ENCODE results near the gene CBFA2T3. TPM values are rescaled to one million over a fixed set of nuclear protein-coding genes. Genes with fewer than 3 reads are reported as not detected.

CBFA2T3 gene
- total RNA-seq, 1 donor from 2014 or later = 32.8 TPM

- TF ChIP-seq, protein P1, sequence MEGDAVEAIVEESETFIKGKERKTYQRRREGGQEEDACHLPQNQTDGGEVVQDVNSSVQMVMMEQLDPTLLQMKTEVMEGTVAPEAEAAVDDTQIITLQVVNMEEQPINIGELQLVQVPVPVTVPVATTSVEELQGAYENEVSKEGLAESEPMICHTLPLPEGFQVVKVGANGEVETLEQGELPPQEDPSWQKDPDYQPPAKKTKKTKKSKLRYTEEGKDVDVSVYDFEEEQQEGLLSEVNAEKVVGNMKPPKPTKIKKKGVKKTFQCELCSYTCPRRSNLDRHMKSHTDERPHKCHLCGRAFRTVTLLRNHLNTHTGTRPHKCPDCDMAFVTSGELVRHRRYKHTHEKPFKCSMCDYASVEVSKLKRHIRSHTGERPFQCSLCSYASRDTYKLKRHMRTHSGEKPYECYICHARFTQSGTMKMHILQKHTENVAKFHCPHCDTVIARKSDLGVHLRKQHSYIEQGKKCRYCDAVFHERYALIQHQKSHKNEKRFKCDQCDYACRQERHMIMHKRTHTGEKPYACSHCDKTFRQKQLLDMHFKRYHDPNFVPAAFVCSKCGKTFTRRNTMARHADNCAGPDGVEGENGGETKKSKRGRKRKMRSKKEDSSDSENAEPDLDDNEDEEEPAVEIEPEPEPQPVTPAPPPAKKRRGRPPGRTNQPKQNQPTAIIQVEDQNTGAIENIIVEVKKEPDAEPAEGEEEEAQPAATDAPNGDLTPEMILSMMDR (IDR thresholded peaks at IDR 0.05) = no peak
- H3K27me3 ChIP-seq = no peaks in the 10 kb centered on the region
- H3K4me3 ChIP-seq = no peak overlapping the region
- no peaks in the 10 kb centered on the region for H3K36me3 ChIP-seq
- H3K27ac ChIP-seq = no peak overlapping the region
- peaks cover 0 to 2% of the 10 kb centered on the region in 2 donors for H3K4me1 ChIP-seq
- H3K9me3 ChIP-seq = no peaks in the 10 kb centered on the region
- intact Hi-C loops (cut with DNase I) = no loop called here
- no peak for DNase-seq (ENCODE audit: low spot score in 2 of 2)
Observed at GRCh38 chr16:88915639-88916327, 61.2 kb downstream of the CBFA2T3 start.

GRCh38 chr16:88914750-88915368 is 62.1 kb downstream of the CBFA2T3 start:
- TF ChIP-seq, protein P1 (IDR thresholded peaks at IDR 0.05) = no peak
- Histone ChIP-seq H3K27ac (no peak overlapping the region), H3K4me1 (no peaks in the 10 kb centered on the region), H3K4me3 (no peak overlapping the region), H3K36me3 (no peaks in the 10 kb centered on the region), H3K9me3 (no peaks in the 10 kb centered on the region), H3K27me3 (no peaks in the 10 kb centered on the region)
- intact Hi-C loops (cut with DNase I) = no loop called here
- no peak for DNase-seq (ENCODE audit: low spot score in 2 of 2)

DNA sequence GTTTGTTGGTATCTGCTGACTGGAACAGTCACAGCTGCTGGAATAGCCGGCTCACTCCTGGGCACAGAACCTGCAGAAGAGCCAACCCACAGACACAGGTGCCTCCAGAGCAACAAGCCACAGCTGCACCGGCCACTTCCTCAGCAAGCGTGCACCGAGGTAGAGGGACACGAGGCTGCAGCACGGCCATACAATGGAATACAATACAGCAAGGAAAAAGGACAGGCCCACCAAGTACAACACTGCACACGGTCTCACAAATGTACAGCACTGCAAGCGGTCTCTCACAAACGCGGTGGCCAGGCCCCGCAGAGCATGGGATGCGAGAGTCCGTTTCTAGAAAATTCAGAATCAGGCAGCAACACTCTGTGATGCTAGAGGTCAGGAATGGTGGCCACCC is 63.1 kb downstream of the CBFA2T3 start:
- H3K27ac ChIP-seq = no peak overlapping the region
- no peaks in the 10 kb centered on the region for H3K27me3 ChIP-seq
- H3K4me3 ChIP-seq = no peak overlapping the region
- no peak for DNase-seq (ENCODE audit: low spot score in 2 of 2)
- no peaks in the 10 kb centered on the region for H3K4me1 ChIP-seq
- no peaks in the 10 kb centered on the region for H3K9me3 ChIP-seq
- TF ChIP-seq, protein P1 (IDR thresholded peaks at IDR 0.05) = no peak
- H3K36me3 ChIP-seq = no peaks in the 10 kb centered on the region
- intact Hi-C loops (cut with DNase I) = no loop called here

DNA sequence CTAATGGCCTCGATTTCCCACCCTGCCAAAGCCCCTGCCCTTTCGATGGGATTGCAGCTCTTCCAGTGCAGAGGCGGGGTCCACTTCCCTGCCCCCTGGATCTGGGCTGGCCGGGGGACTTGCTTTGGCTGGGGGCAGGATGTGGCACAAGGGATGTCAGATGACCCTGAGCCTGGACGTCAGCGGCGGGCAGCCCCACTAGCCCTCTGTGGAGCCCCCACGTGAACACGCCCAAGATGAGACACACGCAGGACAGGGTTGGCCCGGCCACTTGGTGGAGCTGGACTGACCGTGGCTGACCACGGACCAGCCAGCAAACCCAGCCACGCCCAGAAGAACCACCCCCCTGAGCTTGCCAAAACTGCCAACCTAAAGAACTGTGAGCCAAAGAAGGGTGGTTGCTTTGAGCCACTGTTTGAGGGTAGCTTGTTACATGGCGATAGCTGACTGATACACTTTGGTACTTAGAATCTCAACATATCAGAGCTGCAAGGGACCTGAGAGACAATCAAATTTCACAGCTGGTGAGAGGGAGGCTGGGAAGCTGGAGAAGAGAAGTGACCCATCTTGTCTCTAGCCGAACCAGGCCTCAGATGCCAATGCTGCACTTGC is 63.9 kb downstream of the CBFA2T3 start:
- Histone ChIP-seq H3K36me3 (no peaks in the 10 kb centered on the region), H3K4me1 (no peaks in the 10 kb centered on the region), H3K4me3 (no peak overlapping the region), H3K27ac (no peak overlapping the region), H3K27me3 (no peaks in the 10 kb centered on the region), H3K9me3 (no peaks in the 10 kb centered on the region)
- TF ChIP-seq, protein P1 (IDR thresholded peaks at IDR 0.05) = no peak
- DNase-seq (ENCODE audit: low spot score in 2 of 2) = no peak
- intact Hi-C loops (cut with DNase I) = no loop called here

GRCh38 chr16:88912556-88912955 is 64.5 kb downstream of the CBFA2T3 start:
- intact Hi-C loops (cut with DNase I) = no loop called here
- H3K4me1 ChIP-seq = no peaks in the 10 kb centered on the region
- no peaks in the 10 kb centered on the region for H3K27me3 ChIP-seq
- DNase-seq (ENCODE audit: low spot score in 2 of 2) = no peak
- H3K27ac ChIP-seq = no peak overlapping the region
- H3K9me3 ChIP-seq = no peaks in the 10 kb centered on the region
- H3K4me3 ChIP-seq = no peak overlapping the region
- H3K36me3 ChIP-seq = no peaks in the 10 kb centered on the region
- TF ChIP-seq, protein P1 (IDR thresholded peaks at IDR 0.05) = no peak
